Keratinocyte (primary cell): Measurements from ENCODE around the gene DMC1. TPM values are rescaled to one million over a fixed set of nuclear protein-coding genes. Genes with fewer than 3 reads are reported as not detected.

ENCODE experiments used
- DNase-seq: peaks from one replicate; pipeline ENCODE4 v3.0.0-alpha.2; 2011; ENCODE audit warnings: low read depth, missing footprints, low spot score
- FAIRE-seq: peaks from 2 replicates; lab custom pipeline; 2011; peaks lifted over from hg19 to GRCh38; lab: Jason Lieb, UNC
- H2AFZ ChIP-seq: 2 replicates; pipeline ENCODE4 v1.6.0; 2012; ENCODE audit warnings: low read length, control low read depth, inconsistent platforms; ENCODE audit not compliant: control insufficient read depth
- H3K27ac ChIP-seq: 2 replicates; pipeline ENCODE4 v1.5.1; 2011; ENCODE audit warnings: low read length; ENCODE audit not compliant: control insufficient read depth, insufficient read depth
- H3K27me3 ChIP-seq: 3 replicates; pipeline ENCODE4 v1.6.0; 2011; ENCODE audit warnings: low read length; ENCODE audit not compliant: control insufficient read depth, insufficient read depth; ENCODE audit errors: extremely low read depth
- H3K36me3 ChIP-seq, 2 experiments: 2 replicates in 1 of 2; 3 replicates in 1 of 2; pipeline ENCODE4 v1.5.1; 2011; ENCODE audit warnings: low read length in 2 of 2, mild to moderate bottlenecking in 1 of 2; ENCODE audit not compliant: control insufficient read depth in 2 of 2, insufficient read depth in 2 of 2; ENCODE audit errors: extremely low read depth in 1 of 2
- H3K4me1 ChIP-seq: 3 replicates; pipeline ENCODE4 v1.5.1; 2011; ENCODE audit warnings: low read length; ENCODE audit not compliant: control insufficient read depth, insufficient read depth; ENCODE audit errors: extremely low read depth
- H3K4me2 ChIP-seq: 3 replicates; pipeline ENCODE4 v1.6.0; 2011; ENCODE audit warnings: low read depth, low read length; ENCODE audit not compliant: control insufficient read depth, insufficient read depth; ENCODE audit errors: extremely low read depth
- H3K4me3 ChIP-seq, 3 experiments: fragments of 200-600 bp in 1 of 3; sonication (generic) in 1 of 3; 2 replicates in 2 of 3; 3 replicates in 1 of 3; pipeline ENCODE4 v1.5.1; 2011 to 2016; ENCODE audit warnings: low read length in 3 of 3, mild to moderate bottlenecking in 3 of 3, control low read depth in 2 of 3, inconsistent platforms in 1 of 3, low read depth in 1 of 3, mixed read lengths in 1 of 3, mixed run types in 1 of 3, moderate library complexity in 1 of 3; ENCODE audit not compliant: control insufficient read depth in 2 of 3, insufficient read depth in 2 of 3; ENCODE audit errors: extremely low read depth in 1 of 3
- H3K79me2 ChIP-seq: 2 replicates; pipeline ENCODE4 v1.6.0; 2012; ENCODE audit warnings: low read length; ENCODE audit not compliant: control insufficient read depth, insufficient read depth
- H3K9ac ChIP-seq: 3 replicates; pipeline ENCODE4 v1.6.0; 2011; ENCODE audit warnings: low read length; ENCODE audit not compliant: control insufficient read depth, insufficient read depth; ENCODE audit errors: extremely low read depth
- H3K9me1 ChIP-seq: 3 replicates; pipeline ENCODE4 v1.6.0; 2011; ENCODE audit warnings: low read length; ENCODE audit not compliant: control insufficient read depth, insufficient read depth; ENCODE audit errors: extremely low read depth
- H3K9me3 ChIP-seq: 2 replicates; pipeline ENCODE4 v1.5.1; 2012; ENCODE audit warnings: low read depth, low read length; ENCODE audit not compliant: control insufficient read depth
- H4K20me1 ChIP-seq: 3 replicates; pipeline ENCODE4 v1.6.0; 2011; ENCODE audit warnings: low read length; ENCODE audit not compliant: control insufficient read depth, insufficient read depth; ENCODE audit errors: extremely low read depth
- EZH2 ChIP-seq: IDR thresholded peaks from one replicate; pipeline ENCODE4 v1.6.1; 2012; ENCODE audit warnings: inconsistent platforms, mild to moderate bottlenecking, low read length, moderate library complexity
- dilution Hi-C: fragments of 300-500 bp; cut with MboI; formaldehyde crosslinking; loops from one replicate; pipeline ENCODE4 v1.7.0; 2020; ENCODE audit warnings: low sequenced_read_pairs; ENCODE audit not compliant: extremely low pct_ligation_motif_present
- polyA plus RNA-seq, 5 experiments: library from polyadenylated mRNA; depleted of rRNA in 3 of 5; stranded (reverse) in 3 of 5; stranded (forward) in 1 of 5; unstranded in 1 of 5; fragments of >200 nt; gene quantifications; 1 replicate in 1 of 5; 2 replicates in 3 of 5; 3 replicates in 1 of 5; pipeline versions ENCODE4 v1.2.1 to v1.2.3, GENCODE V29; 2011 to 2012; ENCODE audit warnings: missing spikeins in 2 of 5, low read depth in 1 of 5, low replicate concordance in 1 of 5
- TF ChIP-seq, protein P1 (sequence below), 3 experiments: IDR thresholded peaks in 1 of 3; conservative IDR thresholded peaks in 1 of 3; optimal IDR thresholded peaks in 1 of 3; 2 replicates in 2 of 3; 3 replicates in 1 of 3; pipeline versions ENCODE3 to v1.5.1; 2011; ENCODE audit warnings: low read length in 3 of 3, mild to moderate bottlenecking in 3 of 3, moderate library complexity in 2 of 3, control low read depth in 1 of 3, inconsistent platforms in 1 of 3; ENCODE audit not compliant: insufficient read depth in 2 of 3; ENCODE audit errors: extremely low read depth in 1 of 3

The DMC1 gene
- polyA plus RNA-seq, 1 donor (not counting 4 experiments of a cell fraction or from before 2014, with no cell fraction given) = 0.30 TPM

DNA sequence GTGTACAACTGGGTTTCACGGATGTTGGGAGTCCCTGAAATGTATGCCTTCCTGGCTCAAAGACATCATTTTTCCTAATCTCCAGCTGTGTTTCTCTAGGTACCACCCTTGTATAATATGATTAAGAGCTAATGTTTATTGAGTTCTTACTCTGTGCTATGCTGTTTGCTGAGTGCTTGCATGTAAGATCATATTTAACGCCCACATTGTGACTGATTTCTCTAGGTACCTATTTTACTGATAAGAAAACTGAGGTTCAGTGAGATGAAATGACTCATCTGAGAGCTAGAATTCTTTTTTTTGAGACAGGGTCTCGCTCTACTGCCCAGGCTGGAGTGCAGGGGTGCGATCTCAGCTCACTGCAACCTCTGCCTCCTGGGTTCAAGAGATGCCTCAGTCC, 43.6 kb upstream of the DMC1 start:
- H3K9ac ChIP-seq = no peak overlapping the region
- FAIRE-seq = no peak
- no peaks in the 10 kb centered on the region for H3K27me3 ChIP-seq
- TF ChIP-seq, protein P1, sequence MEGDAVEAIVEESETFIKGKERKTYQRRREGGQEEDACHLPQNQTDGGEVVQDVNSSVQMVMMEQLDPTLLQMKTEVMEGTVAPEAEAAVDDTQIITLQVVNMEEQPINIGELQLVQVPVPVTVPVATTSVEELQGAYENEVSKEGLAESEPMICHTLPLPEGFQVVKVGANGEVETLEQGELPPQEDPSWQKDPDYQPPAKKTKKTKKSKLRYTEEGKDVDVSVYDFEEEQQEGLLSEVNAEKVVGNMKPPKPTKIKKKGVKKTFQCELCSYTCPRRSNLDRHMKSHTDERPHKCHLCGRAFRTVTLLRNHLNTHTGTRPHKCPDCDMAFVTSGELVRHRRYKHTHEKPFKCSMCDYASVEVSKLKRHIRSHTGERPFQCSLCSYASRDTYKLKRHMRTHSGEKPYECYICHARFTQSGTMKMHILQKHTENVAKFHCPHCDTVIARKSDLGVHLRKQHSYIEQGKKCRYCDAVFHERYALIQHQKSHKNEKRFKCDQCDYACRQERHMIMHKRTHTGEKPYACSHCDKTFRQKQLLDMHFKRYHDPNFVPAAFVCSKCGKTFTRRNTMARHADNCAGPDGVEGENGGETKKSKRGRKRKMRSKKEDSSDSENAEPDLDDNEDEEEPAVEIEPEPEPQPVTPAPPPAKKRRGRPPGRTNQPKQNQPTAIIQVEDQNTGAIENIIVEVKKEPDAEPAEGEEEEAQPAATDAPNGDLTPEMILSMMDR (optimal IDR thresholded peaks at IDR 0.05 in 1 of 3, IDR thresholded peaks at IDR 0.05 in 1 of 3, conservative IDR thresholded peaks at IDR 0.05 in 1 of 3; ENCODE audit: extremely low read depth in 1 of 3, insufficient read depth in 2 of 3, low read length in 3 of 3) = no peak
- TF ChIP-seq EZH2 = no peak
- H3K36me3 ChIP-seq = no peaks in the 10 kb centered on the region
- no peak overlapping the region for H3K27ac ChIP-seq
- no peak overlapping the region for H3K4me3 ChIP-seq
- no peak for DNase-seq
- no peaks in the 10 kb centered on the region for H3K9me3 ChIP-seq
- H3K79me2 ChIP-seq = no peaks in the 10 kb centered on the region
- H3K4me1 ChIP-seq = no peaks in the 10 kb centered on the region
- no peak overlapping the region for H3K4me2 ChIP-seq
- no peaks in the 10 kb centered on the region for H4K20me1 ChIP-seq
- dilution Hi-C loops = no loop called here
- no peaks in the 10 kb centered on the region for H3K9me1 ChIP-seq
- no peak overlapping the region for H2AFZ ChIP-seq

DNA sequence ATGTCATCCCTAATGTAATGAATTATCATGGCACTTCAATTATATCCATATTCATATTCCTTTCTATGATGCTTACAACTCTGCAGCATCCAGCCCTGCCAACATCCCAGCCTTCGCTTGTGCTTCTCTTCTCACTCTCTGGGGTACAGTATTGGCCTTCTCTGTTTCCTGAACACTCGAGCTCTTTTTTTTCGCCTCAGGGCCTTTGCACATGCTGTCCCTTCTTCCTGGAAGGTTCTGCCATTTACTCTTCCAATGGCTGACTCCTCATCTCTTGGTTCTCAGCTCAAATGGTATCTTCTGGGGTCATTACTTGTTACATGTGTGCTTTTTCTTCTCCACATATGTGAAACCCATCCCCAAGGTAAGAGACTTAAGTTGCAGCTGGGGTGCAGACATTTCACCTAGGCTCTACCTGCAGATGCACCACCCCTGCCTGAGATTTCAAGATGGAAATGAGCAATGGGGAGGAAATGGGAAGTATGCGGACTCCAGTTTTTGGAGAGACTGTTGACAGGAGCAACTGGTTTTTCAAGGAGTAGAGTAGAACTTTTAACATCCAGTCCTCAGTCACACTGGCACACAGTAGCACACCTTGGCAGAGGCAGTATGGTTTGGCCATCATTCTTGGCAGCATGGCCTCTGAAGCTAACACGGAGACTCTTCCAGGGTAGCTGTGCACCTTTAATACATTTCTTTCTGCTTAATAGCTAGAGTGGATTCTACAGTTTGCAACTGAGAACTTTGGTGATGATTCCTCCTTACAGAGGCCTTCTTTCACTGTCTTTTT, 42.4 kb upstream of the DMC1 start:
- no peak for FAIRE-seq
- no peak for DNase-seq
- H3K4me3 ChIP-seq = no peak overlapping the region
- TF ChIP-seq, protein P1 (optimal IDR thresholded peaks at IDR 0.05 in 1 of 3, IDR thresholded peaks at IDR 0.05 in 1 of 3, conservative IDR thresholded peaks at IDR 0.05 in 1 of 3; ENCODE audit: extremely low read depth in 1 of 3, insufficient read depth in 2 of 3, low read length in 3 of 3) = no peak
- no peak for TF ChIP-seq EZH2
- no peaks in the 10 kb centered on the region for H3K9me3 ChIP-seq
- no peaks in the 10 kb centered on the region for H4K20me1 ChIP-seq
- H3K9ac ChIP-seq = no peak overlapping the region
- dilution Hi-C loops = no loop called here
- H3K9me1 ChIP-seq = no peaks in the 10 kb centered on the region
- H2AFZ ChIP-seq = no peak overlapping the region
- H3K4me2 ChIP-seq = no peak overlapping the region
- no peak overlapping the region for H3K27ac ChIP-seq
- H3K27me3 ChIP-seq = no peaks in the 10 kb centered on the region
- H3K4me1 ChIP-seq = no peaks in the 10 kb centered on the region
- H3K79me2 ChIP-seq = no peaks in the 10 kb centered on the region
- H3K36me3 ChIP-seq = no peaks in the 10 kb centered on the region
